Activated CD4-positive, CD25-positive, alpha-beta regulatory T cell treated with anti-CD3 and anti-CD28 coated beads, Interleukin-2, amount 50 U/mL, for 16 hours (primary cell): Measurements from ENCODE around the gene LCN9.
"Not testable (repeated sequence)": the region's sequence is repeated elsewhere in the genome, so short reads cannot be mapped to it uniquely, and the experiment has no call there.

Experiments
- DNase-seq: peaks from one replicate; pipeline ENCODE4 v3.0.0-alpha.2; 2020; ENCODE audit warnings: low read depth, low spot score

LCN9 gene

GRCh38 chr9:135671591-135672041 is 8.5 kb downstream of the LCN9 start:
- DNase-seq = no peak

- DNase-seq = not testable (repeated sequence)
Observed at GRCh38 chr9:135672786-135673185, 9.7 kb downstream of the LCN9 start.

DNA sequence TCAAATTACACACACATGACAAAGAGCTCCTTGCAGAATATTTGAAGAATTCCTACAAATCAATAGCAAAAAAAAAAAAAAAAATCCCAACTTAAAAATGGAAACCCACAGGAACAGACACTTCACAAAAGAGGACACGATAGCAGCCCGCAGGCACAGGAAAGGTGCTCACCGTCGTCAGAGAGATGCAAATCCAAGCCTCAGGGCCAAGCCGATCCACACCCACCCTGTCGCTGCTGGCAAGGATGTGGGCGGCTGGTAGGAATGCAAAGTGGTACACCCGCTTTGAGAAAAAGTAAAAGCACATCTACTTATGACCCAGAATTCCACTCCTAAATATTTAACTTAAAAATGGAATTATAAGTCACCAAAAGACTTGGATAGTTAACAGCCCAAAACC is 10.8 kb downstream of the LCN9 start:
- no peak for DNase-seq

DNA sequence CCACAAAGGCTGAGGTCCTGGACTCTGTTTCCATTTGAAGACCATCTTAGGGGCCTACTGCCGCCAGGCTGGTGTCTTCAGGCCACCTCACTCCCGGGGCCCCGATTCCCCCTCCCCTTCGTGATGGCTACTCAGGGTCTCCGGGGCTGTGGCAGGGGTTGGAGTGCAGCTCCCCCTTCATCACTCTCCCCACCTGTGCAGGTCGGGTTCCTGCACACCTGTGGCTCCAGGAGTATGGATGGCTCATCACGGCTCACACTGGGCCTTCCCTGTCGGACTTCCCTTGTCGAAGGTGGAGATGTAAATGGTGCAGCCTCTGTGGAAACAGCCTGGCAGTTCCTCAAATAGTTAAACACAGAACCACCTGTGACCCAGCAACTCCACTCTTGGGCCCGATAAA is 11.9 kb downstream of the LCN9 start:
- DNase-seq = no peak

GRCh38 chr9:135676891-135677290 is 13.8 kb downstream of the LCN9 start:
- DNase-seq = no peak

DNA sequence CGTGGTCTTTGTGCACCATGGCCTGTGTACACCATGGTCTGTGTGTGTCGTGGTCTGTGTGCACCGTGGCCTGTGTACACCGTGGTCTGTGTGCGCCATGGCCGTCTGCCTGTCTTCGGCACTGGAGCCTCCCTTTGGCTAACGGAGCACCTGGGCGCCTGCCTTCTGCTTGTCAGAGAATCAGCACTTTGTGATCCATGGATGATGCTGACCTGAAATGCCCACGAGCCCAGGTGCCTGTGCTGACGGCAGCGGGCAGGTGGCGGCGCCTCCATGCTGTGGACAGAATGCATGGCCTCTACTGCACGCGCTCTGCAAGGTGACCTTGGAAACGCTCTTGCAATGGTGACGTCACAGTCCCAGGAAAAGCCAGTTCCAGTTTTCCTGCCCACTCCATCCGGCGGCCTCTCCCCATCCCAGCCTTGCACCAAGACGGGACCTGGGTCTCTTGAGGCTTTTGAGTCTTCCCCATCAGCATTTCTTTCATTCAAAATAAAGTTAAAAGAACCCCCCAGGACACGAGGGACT is 14.6 kb downstream of the LCN9 start:
- DNase-seq = no peak

GRCh38 chr9:135678236-135679017 is 15.3 kb downstream of the LCN9 start:
- DNase-seq = no peak

DNA sequence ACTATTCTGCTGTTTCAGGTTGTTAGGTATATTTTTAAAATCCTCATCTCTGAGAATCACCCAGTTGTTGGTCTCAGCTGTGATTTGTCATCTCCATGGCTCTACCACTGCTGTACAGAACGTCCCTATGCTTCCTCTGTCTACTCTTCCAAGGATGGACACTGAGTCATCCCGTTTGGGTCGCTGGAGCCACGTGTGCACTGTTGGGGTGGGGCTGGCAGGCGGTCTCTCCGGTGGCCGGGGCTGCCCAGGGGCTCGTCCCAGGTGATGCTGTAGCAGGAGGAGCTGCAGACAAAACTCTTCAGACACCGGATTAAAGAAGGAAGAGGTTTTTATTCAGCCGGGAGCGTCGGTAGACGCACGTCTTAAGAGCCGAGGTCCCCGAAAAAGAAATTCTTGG is 16.9 kb downstream of the LCN9 start:
- DNase-seq = no peak

GRCh38 chr9:135681161-135681560 is 18.1 kb downstream of the LCN9 start:
- no peak for DNase-seq

DNA sequence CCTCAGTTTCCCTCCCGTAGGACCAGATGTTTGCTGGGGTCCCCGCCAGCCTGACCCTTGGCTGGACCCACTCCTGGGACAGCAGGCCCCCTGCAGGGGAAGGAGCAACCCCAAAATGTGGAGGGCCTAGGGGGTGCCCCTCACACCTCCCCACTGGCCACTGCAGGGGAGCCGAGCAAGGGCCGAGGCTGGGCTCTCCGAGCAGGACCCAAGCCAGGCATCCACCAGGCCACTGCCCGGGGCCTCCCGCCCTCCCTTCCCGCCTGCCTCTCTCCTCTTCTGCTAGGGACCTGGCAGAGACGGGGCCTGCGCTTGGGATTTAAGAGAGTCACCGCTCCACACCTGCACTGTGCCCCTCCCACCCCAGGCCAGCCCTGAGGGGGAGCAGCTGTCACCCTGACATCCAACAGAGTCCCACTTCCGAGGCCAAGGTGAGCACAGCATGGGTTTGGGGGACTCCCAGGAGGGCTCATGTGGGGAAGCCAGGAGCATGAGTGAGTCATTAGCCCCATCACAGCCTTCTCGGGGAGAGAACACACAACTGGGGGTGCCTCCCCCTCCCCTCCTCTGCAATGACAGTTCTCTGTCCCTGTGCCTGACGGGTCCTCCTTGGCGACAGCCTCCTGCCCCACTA is 20.4 kb downstream of the LCN9 start:
- DNase-seq = no peak

- DNase-seq = no peak
Observed at GRCh38 chr9:135684691-135685090, 21.6 kb downstream of the LCN9 start.

- DNase-seq = no peak
Observed at GRCh38 chr9:135687216-135687615, 24.1 kb downstream of the LCN9 start.

DNA sequence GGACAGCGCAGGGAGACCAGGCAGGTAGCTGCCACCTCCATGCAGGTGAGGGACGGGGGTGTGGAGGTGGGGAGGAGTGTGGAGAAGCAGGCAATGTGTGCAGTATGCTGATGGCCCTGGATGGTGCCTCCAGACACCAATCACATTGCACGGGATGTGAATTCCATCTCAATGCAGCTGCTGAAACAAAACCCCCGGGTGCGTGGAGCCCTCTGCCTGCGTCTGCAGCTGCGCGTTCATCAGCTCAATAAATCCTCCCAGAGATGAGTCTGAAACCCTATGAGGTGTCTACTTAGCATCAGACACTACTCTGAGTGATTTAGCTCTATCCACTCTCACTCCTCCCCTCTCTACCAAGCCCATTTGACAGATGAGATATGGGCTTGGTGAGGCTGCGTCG is 25.9 kb downstream of the LCN9 start:
- DNase-seq = no peak

- no peak for DNase-seq
Observed at GRCh38 chr9:135690836-135691570, 27.9 kb downstream of the LCN9 start.

DNA sequence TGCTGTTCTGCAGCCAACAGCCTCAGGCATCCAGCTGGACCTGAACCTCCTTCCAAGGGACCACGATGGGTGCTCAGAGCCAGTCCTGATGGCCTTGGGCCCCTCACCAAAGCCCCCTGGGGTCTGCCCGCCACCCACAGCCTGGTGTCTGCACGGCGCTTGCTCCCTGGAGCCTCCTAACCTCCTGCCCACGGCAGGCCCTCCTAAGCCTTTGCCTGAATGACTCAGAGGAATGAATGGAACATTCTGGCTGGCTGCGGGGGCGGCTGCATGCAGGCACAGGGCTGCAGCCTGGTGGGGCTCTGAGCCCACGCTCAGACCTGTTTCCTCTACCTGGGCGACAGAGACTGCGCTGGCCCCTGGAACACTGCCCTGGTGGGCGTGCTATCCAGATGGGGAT is 29.3 kb downstream of the LCN9 start:
- no peak for DNase-seq

DNA sequence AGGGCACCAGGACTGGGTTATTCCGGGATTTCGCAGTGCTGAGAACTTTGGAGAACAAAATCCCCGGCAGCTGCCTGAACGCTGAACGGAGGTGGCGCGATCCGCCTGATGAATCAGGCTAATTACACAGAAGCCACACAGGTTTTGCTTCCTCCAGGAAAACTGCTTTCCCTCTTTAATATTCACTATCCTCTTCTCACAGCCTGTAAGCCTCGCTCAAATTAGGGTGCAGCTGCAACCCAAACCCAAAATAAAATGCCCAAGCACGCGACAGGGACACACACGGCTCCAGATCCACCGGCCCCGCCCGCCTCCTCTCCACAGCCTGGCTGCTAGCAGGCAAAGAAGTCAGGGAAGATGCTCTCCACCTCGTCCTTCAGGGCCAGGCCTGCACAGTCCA is 30.2 kb downstream of the LCN9 start:
- no peak for DNase-seq

DNA sequence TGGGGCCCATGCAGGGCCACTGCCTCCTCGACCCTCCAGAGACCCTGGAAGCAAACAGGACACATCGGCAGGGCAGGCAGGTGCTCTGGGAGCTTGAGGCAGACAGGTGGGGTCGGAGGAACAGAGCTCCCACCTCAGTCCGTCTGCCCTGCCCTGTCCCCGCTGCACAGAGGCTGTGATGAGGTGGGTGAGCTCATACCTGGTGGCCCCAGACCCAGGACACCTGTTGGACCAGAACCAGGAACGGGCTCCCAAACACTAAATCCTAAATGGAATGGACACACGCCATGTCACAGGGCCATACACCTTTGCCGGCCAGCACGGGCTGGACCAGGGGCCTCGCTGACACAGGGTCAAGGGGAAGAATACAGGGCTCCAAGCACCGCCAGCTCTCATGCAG is 30.7 kb downstream of the LCN9 start:
- DNase-seq = no peak

GRCh38 chr9:135694414-135694813 is 31.3 kb downstream of the LCN9 start:
- no peak for DNase-seq

DNA sequence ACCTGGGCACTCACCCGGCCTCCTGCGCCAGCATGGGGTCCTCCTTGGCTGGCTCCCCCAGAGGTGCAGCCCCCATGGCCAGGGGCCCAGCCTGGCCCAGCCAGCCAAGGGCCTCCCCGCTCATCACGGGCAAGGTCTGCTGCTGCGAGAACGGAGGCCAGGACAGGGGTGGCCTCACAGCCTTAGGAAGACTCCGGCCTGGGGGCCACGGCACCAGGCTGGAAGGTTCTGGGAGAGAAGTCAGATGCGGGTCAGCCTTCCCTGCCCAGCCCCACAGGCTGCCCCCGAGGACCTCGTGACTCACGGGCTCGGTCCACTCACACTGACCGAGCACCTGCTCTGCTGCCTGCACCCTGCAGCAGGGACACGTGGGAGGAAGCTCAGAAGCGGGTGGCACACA is 31.9 kb downstream of the LCN9 start:
- no peak for DNase-seq

DNA sequence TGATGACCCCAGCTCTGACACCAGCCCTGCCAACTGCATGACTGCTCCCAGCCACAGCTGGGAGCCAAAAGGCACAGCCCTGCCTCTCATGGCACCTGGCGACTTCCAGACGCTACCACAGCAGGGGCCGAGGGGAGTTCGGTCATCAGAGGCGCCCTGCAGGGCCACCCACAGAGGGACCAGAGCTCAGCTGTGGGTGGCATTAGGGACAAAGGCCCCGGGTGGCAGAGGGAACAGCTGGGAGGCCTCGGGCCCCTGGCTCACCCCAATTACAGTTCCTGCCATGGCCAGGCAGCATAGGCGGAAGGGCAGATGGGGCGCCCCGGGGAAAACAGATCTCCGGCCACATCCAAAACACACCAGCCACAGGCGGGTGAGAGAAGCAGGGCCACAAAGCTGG is 32.5 kb downstream of the LCN9 start:
- DNase-seq = no peak

DNA sequence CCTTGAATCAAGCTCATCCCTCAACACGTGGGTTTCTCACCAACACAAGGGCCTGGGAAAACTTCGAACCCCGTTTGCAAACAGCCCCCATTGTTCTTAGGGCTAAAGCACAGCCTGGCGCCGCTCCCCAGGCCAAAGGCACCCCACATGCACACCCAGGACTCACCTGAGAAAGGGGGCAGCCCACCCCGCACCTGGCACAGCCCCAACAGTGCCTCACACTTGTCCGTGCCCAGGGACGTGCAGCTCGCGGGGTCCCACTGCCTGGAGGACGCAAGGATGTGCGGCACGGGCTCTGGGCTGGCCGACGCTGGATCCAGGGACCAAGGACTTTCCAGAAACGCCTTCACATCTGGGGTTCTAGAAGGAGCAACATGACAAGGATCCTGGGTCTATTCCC is 33.3 kb downstream of the LCN9 start:
- DNase-seq = no peak

- no peak for DNase-seq
Observed at GRCh38 chr9:135697226-135697625, 34.1 kb downstream of the LCN9 start.
